ENCODE data around the gene MKNK1.
"Not testable (repeated sequence)": the region's sequence is repeated elsewhere in the genome, so short reads cannot be mapped to it uniquely, and the experiment has no call there.

MKNK1 gene

GRCh38 chr1:46603858-46604549 is at the start of gene MKNK1:
Gene MKNK1 (minus strand): TSS chr1:46604268. CDS start chr1:46583327, 20,941 bp downstream.
- DNase-seq (ENCODE audit: low read depth), result peak; percentile 98

- no peak for DNase-seq (ENCODE audit: low read depth)
These were observed 49.4 kb upstream of the MKNK1 start for GRCh38 chr1:46653405-46653958.

GRCh38 chr1:46652321-46653100 is 48.4 kb upstream of the MKNK1 start:
- DNase-seq (ENCODE audit: low read depth), result no peak

- DNase-seq (ENCODE audit: low read depth), result not testable (repeated sequence)
These were observed 47.1 kb upstream of the MKNK1 start for GRCh38 chr1:46651152-46651551.

GRCh38 chr1:46650491-46650890 is 46.4 kb upstream of the MKNK1 start:
- no peak for DNase-seq (ENCODE audit: low read depth)

GRCh38 chr1:46649764-46650163 is 45.7 kb upstream of the MKNK1 start:
- no peak for DNase-seq (ENCODE audit: low read depth)

- no peak for DNase-seq (ENCODE audit: low read depth)
These were observed 43.5 kb upstream of the MKNK1 start for GRCh38 chr1:46647611-46648010.

GRCh38 chr1:46646844-46647243 is 42.8 kb upstream of the MKNK1 start:
- DNase-seq (ENCODE audit: low read depth), result no peak

- no peak for DNase-seq (ENCODE audit: low read depth)
These were observed 42.3 kb upstream of the MKNK1 start for GRCh38 chr1:46646331-46646730.

GRCh38 chr1:46645815-46646214 is 41.7 kb upstream of the MKNK1 start:
- DNase-seq (ENCODE audit: low read depth), result no peak

- no peak for DNase-seq (ENCODE audit: low read depth)
These were observed 39.3 kb upstream of the MKNK1 start for GRCh38 chr1:46643368-46643775.

GRCh38 chr1:46642115-46642680 is 38.1 kb upstream of the MKNK1 start:
- no peak for DNase-seq (ENCODE audit: low read depth)

- DNase-seq (ENCODE audit: low read depth), result no peak
These were observed 35.5 kb upstream of the MKNK1 start for GRCh38 chr1:46639547-46639946.

GRCh38 chr1:46638921-46639320 is 34.9 kb upstream of the MKNK1 start:
- no peak for DNase-seq (ENCODE audit: low read depth)

- no peak for DNase-seq (ENCODE audit: low read depth)
These were observed 33.5 kb upstream of the MKNK1 start for GRCh38 chr1:46637444-46638083.

GRCh38 chr1:46635205-46635604 is 31.1 kb upstream of the MKNK1 start:
- no peak for DNase-seq (ENCODE audit: low read depth)

GRCh38 chr1:46630719-46631118 is 26.7 kb upstream of the MKNK1 start:
- no peak for DNase-seq (ENCODE audit: low read depth)

- DNase-seq (ENCODE audit: low read depth), result no peak
These were observed 19.9 kb upstream of the MKNK1 start for GRCh38 chr1:46623743-46624644.

- DNase-seq (ENCODE audit: low read depth), result no peak
These were observed 18.3 kb upstream of the MKNK1 start for GRCh38 chr1:46622344-46622743.

- DNase-seq (ENCODE audit: low read depth), result no peak
These were observed 17.9 kb upstream of the MKNK1 start for GRCh38 chr1:46621930-46622329.

- DNase-seq (ENCODE audit: low read depth), result no peak
These were observed 15.7 kb upstream of the MKNK1 start for GRCh38 chr1:46619656-46620258.

All from activated T-helper 1 cell treated with Interleukin-2 at 50 U/mL for 16 hours (primary cell).